Measurements from ENCODE around the gene GAPDHS.

DNA sequence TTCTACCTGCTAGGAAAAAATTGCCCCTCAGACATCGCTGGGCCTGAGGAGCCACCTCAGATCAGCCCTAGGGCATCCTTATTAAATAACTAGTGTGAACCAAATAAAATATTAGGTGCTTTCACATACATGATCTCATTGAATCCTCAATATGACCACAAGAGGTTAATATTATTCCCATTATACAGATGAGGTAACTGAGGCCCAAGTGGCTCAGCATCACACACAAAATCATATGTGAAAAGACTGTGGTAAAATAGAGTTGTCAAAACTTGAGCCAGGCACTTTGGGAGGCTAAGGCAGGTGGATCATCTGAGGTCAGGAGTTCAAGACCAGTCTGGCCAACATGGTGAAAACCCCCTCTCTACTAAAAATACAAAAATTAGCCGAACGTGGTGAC is 16.9 kb upstream of the GAPDHS start:
- TF ChIP-seq, protein P1, sequence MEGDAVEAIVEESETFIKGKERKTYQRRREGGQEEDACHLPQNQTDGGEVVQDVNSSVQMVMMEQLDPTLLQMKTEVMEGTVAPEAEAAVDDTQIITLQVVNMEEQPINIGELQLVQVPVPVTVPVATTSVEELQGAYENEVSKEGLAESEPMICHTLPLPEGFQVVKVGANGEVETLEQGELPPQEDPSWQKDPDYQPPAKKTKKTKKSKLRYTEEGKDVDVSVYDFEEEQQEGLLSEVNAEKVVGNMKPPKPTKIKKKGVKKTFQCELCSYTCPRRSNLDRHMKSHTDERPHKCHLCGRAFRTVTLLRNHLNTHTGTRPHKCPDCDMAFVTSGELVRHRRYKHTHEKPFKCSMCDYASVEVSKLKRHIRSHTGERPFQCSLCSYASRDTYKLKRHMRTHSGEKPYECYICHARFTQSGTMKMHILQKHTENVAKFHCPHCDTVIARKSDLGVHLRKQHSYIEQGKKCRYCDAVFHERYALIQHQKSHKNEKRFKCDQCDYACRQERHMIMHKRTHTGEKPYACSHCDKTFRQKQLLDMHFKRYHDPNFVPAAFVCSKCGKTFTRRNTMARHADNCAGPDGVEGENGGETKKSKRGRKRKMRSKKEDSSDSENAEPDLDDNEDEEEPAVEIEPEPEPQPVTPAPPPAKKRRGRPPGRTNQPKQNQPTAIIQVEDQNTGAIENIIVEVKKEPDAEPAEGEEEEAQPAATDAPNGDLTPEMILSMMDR (IDR thresholded peaks at IDR 0.05), result no peak
- no peak for TF ChIP-seq EZH2phosphoT487 (IDR thresholded peaks at IDR 0.05; ENCODE audit: borderline replicate concordance, low read depth)
- TF ChIP-seq NRF1 (IDR thresholded peaks at IDR 0.05; ENCODE audit: low read depth, low read length), result no peak
- no peak for TF ChIP-seq RCOR1 (IDR thresholded peaks at IDR 0.05; ENCODE audit: low read length)
- TF ChIP-seq, protein P2, sequence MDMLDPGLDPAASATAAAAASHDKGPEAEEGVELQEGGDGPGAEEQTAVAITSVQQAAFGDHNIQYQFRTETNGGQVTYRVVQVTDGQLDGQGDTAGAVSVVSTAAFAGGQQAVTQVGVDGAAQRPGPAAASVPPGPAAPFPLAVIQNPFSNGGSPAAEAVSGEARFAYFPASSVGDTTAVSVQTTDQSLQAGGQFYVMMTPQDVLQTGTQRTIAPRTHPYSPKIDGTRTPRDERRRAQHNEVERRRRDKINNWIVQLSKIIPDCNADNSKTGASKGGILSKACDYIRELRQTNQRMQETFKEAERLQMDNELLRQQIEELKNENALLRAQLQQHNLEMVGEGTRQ (IDR thresholded peaks at IDR 0.05; ENCODE audit: borderline replicate concordance, low read depth, low read length), result no peak
- TF ChIP-seq YY1 (IDR thresholded peaks at IDR 0.05; ENCODE audit: low read depth), result no peak
- TF ChIP-seq, protein P3, sequence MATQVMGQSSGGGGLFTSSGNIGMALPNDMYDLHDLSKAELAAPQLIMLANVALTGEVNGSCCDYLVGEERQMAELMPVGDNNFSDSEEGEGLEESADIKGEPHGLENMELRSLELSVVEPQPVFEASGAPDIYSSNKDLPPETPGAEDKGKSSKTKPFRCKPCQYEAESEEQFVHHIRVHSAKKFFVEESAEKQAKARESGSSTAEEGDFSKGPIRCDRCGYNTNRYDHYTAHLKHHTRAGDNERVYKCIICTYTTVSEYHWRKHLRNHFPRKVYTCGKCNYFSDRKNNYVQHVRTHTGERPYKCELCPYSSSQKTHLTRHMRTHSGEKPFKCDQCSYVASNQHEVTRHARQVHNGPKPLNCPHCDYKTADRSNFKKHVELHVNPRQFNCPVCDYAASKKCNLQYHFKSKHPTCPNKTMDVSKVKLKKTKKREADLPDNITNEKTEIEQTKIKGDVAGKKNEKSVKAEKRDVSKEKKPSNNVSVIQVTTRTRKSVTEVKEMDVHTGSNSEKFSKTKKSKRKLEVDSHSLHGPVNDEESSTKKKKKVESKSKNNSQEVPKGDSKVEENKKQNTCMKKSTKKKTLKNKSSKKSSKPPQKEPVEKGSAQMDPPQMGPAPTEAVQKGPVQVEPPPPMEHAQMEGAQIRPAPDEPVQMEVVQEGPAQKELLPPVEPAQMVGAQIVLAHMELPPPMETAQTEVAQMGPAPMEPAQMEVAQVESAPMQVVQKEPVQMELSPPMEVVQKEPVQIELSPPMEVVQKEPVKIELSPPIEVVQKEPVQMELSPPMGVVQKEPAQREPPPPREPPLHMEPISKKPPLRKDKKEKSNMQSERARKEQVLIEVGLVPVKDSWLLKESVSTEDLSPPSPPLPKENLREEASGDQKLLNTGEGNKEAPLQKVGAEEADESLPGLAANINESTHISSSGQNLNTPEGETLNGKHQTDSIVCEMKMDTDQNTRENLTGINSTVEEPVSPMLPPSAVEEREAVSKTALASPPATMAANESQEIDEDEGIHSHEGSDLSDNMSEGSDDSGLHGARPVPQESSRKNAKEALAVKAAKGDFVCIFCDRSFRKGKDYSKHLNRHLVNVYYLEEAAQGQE (IDR thresholded peaks at IDR 0.05; ENCODE audit: low read depth, low read length), result no peak
- TF ChIP-seq GATA2 (CRISPR knock-in tag; IDR thresholded peaks at IDR 0.05), result no peak
- TF ChIP-seq TAF1 (IDR thresholded peaks at IDR 0.05; ENCODE audit: borderline replicate concordance, low read depth, low read length), result no peak
- TF ChIP-seq CHD2 (IDR thresholded peaks at IDR 0.05; ENCODE audit: low read length, partially characterized antibody), result no peak
- TF ChIP-seq RAD21 (IDR thresholded peaks at IDR 0.05; ENCODE audit: low read length), result no peak
- TF ChIP-seq POLR2AphosphoS5 (IDR thresholded peaks at IDR 0.05; ENCODE audit: low read depth, low read length), result no peak
- no peak for TF ChIP-seq GABPA (IDR thresholded peaks at IDR 0.05; ENCODE audit: low read depth)
